ENCODE data around the gene CTTNBP2. TPM values are rescaled to one million over a fixed set of nuclear protein-coding genes. Genes with fewer than 3 reads are reported as not detected.

The CTTNBP2 gene
- total RNA-seq, 4 donors from 2014 or later: 2.6 to 6.2 (median 4.3) TPM

DNA sequence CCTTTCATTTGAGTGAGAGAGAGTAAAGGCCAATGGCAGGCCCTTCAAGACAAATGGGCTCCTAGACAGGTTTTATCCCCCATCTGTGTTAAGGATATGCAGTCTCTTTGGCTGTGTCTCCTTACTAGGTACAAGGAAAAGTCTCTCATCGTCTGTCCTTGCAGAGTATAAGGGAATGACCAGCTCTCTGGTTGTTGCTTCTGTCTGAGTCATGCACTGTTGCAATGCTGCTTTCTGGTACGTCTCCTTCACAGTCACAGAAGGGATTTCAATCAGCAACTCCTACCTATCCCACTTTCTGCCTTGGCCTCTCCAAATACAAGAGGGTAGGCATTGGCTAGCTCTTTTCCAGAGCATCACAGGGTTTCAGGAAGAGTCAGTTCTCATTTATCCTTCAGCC lies 48.1 kb downstream of the CTTNBP2 start:
- intact Hi-C loops (cut with DNase I; ENCODE audit: low total_unique reads): no loop called here

DNA sequence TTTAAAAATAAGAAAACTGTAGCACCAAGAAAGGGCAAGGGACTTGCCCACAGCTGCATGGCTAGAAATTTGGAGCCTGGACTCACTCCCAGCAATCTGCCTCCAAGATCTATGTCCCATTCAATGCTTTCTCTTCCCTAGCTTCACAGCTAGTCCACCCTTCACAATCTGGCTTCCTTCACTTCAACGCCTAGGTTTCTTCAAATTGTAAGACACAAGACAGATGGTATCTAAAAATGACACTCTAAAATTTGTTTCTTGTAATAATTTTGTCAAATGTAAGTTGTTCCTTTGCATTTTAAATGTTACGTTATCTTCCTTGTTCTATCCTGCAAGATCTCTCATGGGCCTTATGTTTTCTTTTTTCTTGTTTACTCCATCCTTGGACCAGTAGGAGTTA lies 48.6 kb downstream of the CTTNBP2 start:
- TF ChIP-seq POLR2AphosphoS5 (IDR thresholded peaks at IDR 0.05) (no peak), POLR2A (IDR thresholded peaks at IDR 0.05) (no peak), EP300 (IDR thresholded peaks at IDR 0.05; ENCODE audit: low read depth) (no peak)
- TF ChIP-seq, protein P1, sequence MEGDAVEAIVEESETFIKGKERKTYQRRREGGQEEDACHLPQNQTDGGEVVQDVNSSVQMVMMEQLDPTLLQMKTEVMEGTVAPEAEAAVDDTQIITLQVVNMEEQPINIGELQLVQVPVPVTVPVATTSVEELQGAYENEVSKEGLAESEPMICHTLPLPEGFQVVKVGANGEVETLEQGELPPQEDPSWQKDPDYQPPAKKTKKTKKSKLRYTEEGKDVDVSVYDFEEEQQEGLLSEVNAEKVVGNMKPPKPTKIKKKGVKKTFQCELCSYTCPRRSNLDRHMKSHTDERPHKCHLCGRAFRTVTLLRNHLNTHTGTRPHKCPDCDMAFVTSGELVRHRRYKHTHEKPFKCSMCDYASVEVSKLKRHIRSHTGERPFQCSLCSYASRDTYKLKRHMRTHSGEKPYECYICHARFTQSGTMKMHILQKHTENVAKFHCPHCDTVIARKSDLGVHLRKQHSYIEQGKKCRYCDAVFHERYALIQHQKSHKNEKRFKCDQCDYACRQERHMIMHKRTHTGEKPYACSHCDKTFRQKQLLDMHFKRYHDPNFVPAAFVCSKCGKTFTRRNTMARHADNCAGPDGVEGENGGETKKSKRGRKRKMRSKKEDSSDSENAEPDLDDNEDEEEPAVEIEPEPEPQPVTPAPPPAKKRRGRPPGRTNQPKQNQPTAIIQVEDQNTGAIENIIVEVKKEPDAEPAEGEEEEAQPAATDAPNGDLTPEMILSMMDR (IDR thresholded peaks at IDR 0.05): no peak
- Histone ChIP-seq H3K4me1 (peaks cover 5 to 15% (median 5%) of the 10 kb centered on the region in 4 donors), H3K27ac (no peak overlapping the region), H3K27me3 (no peaks in the 10 kb centered on the region), H3K36me3 (no peaks in the 10 kb centered on the region), H3K4me3 (no peak overlapping the region), H3K9me3 (no peaks in the 10 kb centered on the region)
- no peak for DNase-seq
- intact Hi-C loops (cut with DNase I; ENCODE audit: low total_unique reads) (no loop called here), in situ Hi-C loops (cut with MboI; ENCODE audit: low pct_ligation_motif_present in 1 of 4, low pct_unique_long_range_greater_than_20kb in 1 of 4, low sequenced_read_pairs in 3 of 4) (no loop called here)
- WGBS, 2 donors (ENCODE audit: low coverage in 1 of 2): 62 to 87% methylated on average over 2 of the region's 2 CpGs

More for the DNA sequence above, 48.1 kb downstream of the CTTNBP2 start:
- 83 to 89% methylated on average over 1 to 2 of the region's 2 CpGs for WGBS, 2 donors (ENCODE audit: low coverage in 1 of 2)
- in situ Hi-C loops (cut with MboI; ENCODE audit: low pct_ligation_motif_present in 1 of 4, low pct_unique_long_range_greater_than_20kb in 1 of 4, low sequenced_read_pairs in 3 of 4): no loop called here
- Histone ChIP-seq H3K4me3 (no peak overlapping the region), H3K27me3 (no peaks in the 10 kb centered on the region), H3K4me1 (peaks cover 5 to 16% (median 5%) of the 10 kb centered on the region in 4 donors), H3K36me3 (no peaks in the 10 kb centered on the region), H3K27ac (no peak overlapping the region), H3K9me3 (no peaks in the 10 kb centered on the region)
- no peak for DNase-seq
- TF ChIP-seq POLR2A (IDR thresholded peaks at IDR 0.05): no peak
- no peak for TF ChIP-seq POLR2AphosphoS5 (IDR thresholded peaks at IDR 0.05)
- TF ChIP-seq, protein P1 (IDR thresholded peaks at IDR 0.05): no peak
- TF ChIP-seq EP300 (IDR thresholded peaks at IDR 0.05; ENCODE audit: low read depth): no peak

DNA sequence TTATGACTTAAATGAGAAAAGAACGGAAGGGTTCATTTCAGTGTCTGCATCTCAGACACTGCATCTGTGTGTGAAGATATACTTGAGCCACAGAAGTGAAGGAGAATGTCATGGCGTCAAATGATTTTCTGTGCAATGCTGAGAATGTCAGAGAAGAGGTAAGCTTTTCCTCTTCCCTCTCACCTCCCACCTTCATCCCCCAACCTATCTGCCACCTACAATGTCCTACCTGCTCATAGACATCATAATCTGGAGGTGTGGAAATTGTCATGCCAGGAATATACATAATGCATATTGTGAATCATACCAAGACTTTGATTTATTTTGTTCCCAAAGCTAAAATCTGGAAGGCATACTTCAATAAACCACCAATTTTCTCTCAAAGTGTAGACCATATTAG lies 53.7 kb downstream of the CTTNBP2 start:
- WGBS, 2 donors (ENCODE audit: low coverage in 1 of 2): 79 to 81% methylated on average over 2 of the region's 2 CpGs
- intact Hi-C loops (cut with DNase I; ENCODE audit: low total_unique reads) (no loop called here), in situ Hi-C loops (cut with MboI; ENCODE audit: low pct_ligation_motif_present in 1 of 4, low pct_unique_long_range_greater_than_20kb in 1 of 4, low sequenced_read_pairs in 3 of 4) (no loop called here)
- Histone ChIP-seq H3K27me3 (no peaks in the 10 kb centered on the region), H3K36me3 (no peaks in the 10 kb centered on the region), H3K4me3 (no peak overlapping the region), H3K9me3 (no peaks in the 10 kb centered on the region), H3K27ac (no peak overlapping the region), H3K4me1 (no peaks in the 10 kb centered on the region)
- no peak for DNase-seq
- no peak for TF ChIP-seq POLR2AphosphoS5 (IDR thresholded peaks at IDR 0.05)
- TF ChIP-seq EP300 (IDR thresholded peaks at IDR 0.05; ENCODE audit: low read depth): no peak
- no peak for TF ChIP-seq POLR2A (IDR thresholded peaks at IDR 0.05)
- TF ChIP-seq, protein P1 (IDR thresholded peaks at IDR 0.05): no peak

DNA sequence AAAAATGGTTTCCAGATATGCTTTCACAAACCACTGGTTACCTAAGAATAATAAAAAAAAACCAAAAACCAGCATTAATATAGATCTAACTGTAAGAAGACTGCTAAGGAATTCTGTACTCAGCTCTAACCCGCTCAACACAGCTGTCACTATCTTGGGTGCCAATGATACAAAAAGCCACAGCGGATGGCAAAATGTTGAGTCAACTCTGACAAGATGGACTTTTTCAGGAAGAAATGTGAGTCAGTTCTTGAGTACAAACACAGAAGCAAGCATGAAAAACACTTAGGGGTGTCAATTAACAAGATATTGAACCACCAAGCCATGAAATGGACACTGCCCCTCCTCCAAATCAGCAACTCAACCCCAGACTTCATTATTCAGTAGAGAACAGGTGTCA lies 55.0 kb downstream of the CTTNBP2 start:
- Histone ChIP-seq H3K36me3 (no peaks in the 10 kb centered on the region), H3K4me1 (no peaks in the 10 kb centered on the region), H3K27ac (no peak overlapping the region), H3K27me3 (no peaks in the 10 kb centered on the region), H3K9me3 (no peaks in the 10 kb centered on the region), H3K4me3 (no peak overlapping the region)
- TF ChIP-seq EP300 (IDR thresholded peaks at IDR 0.05; ENCODE audit: low read depth): no peak
- no peak for TF ChIP-seq POLR2A (IDR thresholded peaks at IDR 0.05)
- TF ChIP-seq, protein P1 (IDR thresholded peaks at IDR 0.05): no peak
- TF ChIP-seq POLR2AphosphoS5 (IDR thresholded peaks at IDR 0.05): no peak
- DNase-seq: no peak
- intact Hi-C loops (cut with DNase I; ENCODE audit: low total_unique reads) (no loop called here), in situ Hi-C loops (cut with MboI; ENCODE audit: low pct_ligation_motif_present in 1 of 4, low pct_unique_long_range_greater_than_20kb in 1 of 4, low sequenced_read_pairs in 3 of 4) (no loop called here)
- WGBS, 2 donors (ENCODE audit: low coverage in 1 of 2): 85 to 91% methylated on average over 2 of the region's 2 CpGs

Data from transverse colon (tissue), 4 donors.